Smooth muscle cell (in vitro differentiated cells): ENCODE results near the gene AMOTL2. TPM values are rescaled to one million over a fixed set of nuclear protein-coding genes. Genes with fewer than 3 reads are reported as not detected.

Source experiments
- DNase-seq: peaks from one replicate; lab custom pipeline; 2025; ENCODE audit not compliant: unreplicated experiment; lab: John Stamatoyannopoulos, UW
- H2AFZ ChIP-seq: fragments of 200-600 bp; sonication (generic); 2 replicates; pipeline ENCODE4 v1.6.0; 2016; ENCODE audit warnings: antibody characterized with exemption, low read depth, mild to moderate bottlenecking
- H3F3A ChIP-seq: fragments of 200-600 bp; sonication (generic); 2 replicates; pipeline ENCODE4 v1.6.0; 2017; ENCODE audit warnings: antibody characterized with exemption, low read depth
- H3K27ac ChIP-seq: fragments of 200-600 bp; sonication (generic); 2 replicates; pipeline ENCODE4 v1.5.1; 2016; ENCODE audit warnings: low read depth, mild to moderate bottlenecking
- H3K27me3 ChIP-seq: fragments of 200-600 bp; sonication (generic); 2 replicates; pipeline ENCODE4 v1.6.1; 2016; ENCODE audit warnings: low read depth, mild to moderate bottlenecking
- H3K36me3 ChIP-seq: fragments of 200-600 bp; sonication (generic); 2 replicates; pipeline ENCODE4 v1.5.1; 2016; ENCODE audit warnings: low read depth
- H3K4me1 ChIP-seq: fragments of 200-600 bp; sonication (generic); 2 replicates; pipeline ENCODE4 v1.5.1; 2016; ENCODE audit warnings: low read depth
- H3K4me2 ChIP-seq: fragments of 200-600 bp; sonication (generic); 2 replicates; pipeline ENCODE4 v1.6.0; 2016; ENCODE audit warnings: mild to moderate bottlenecking
- H3K4me3 ChIP-seq: fragments of 200-600 bp; sonication (generic); 2 replicates; pipeline ENCODE4 v1.5.1; 2016; ENCODE audit warnings: mild to moderate bottlenecking
- H3K79me2 ChIP-seq: fragments of 200-600 bp; sonication (generic); 2 replicates; pipeline ENCODE4 v1.6.0; 2016; ENCODE audit warnings: low read depth, mild to moderate bottlenecking
- H3K9ac ChIP-seq: fragments of 200-600 bp; sonication (generic); 2 replicates; pipeline ENCODE4 v1.6.0; 2016; ENCODE audit warnings: low read depth
- H3K9me3 ChIP-seq: fragments of 200-600 bp; sonication (generic); replicated peaks from 2 replicates; pipeline ENCODE4 v1.5.1; 2016; ENCODE audit warnings: low read depth
- H4K20me1 ChIP-seq: fragments of 200-600 bp; sonication (generic); 2 replicates; pipeline ENCODE4 v1.6.0; 2016; ENCODE audit warnings: low read depth
- WGBS: methylation state at CpG from one replicate; pipeline ENCODE4 v1.1.7; 2016; ENCODE audit warnings: low lambda C conversion rate; 5-methylcytosine and 5-hydroxymethylcytosine counted together
- polyA plus RNA-seq: library from polyadenylated mRNA; unstranded; fragments of >200 nt; fragmentation: Nextera tagmentation; extraction: Ambion mirVana; gene quantifications from 2 replicates; pipeline ENCODE4 v1.2.1, GENCODE V29; 2016
- total RNA-seq: library from RNA; depleted of rRNA; stranded (reverse); fragments of >200 nt; gene quantifications from 2 replicates; pipeline ENCODE4 v1.2.3, GENCODE V29; 2014
- TF ChIP-seq, protein P1 (sequence below): fragments of 200-600 bp; sonication (generic); IDR thresholded peaks from 2 replicates; pipeline ENCODE4 v1.5.1; 2017; ENCODE audit warnings: borderline replicate concordance, mild to moderate bottlenecking, antibody characterized with exemption; ENCODE audit not compliant: insufficient read depth, poor library complexity, severe bottlenecking

Gene AMOTL2
- total and polyA plus RNA-seq, 2 experiments from 2014 or later = 109 to 114 TPM

DNA sequence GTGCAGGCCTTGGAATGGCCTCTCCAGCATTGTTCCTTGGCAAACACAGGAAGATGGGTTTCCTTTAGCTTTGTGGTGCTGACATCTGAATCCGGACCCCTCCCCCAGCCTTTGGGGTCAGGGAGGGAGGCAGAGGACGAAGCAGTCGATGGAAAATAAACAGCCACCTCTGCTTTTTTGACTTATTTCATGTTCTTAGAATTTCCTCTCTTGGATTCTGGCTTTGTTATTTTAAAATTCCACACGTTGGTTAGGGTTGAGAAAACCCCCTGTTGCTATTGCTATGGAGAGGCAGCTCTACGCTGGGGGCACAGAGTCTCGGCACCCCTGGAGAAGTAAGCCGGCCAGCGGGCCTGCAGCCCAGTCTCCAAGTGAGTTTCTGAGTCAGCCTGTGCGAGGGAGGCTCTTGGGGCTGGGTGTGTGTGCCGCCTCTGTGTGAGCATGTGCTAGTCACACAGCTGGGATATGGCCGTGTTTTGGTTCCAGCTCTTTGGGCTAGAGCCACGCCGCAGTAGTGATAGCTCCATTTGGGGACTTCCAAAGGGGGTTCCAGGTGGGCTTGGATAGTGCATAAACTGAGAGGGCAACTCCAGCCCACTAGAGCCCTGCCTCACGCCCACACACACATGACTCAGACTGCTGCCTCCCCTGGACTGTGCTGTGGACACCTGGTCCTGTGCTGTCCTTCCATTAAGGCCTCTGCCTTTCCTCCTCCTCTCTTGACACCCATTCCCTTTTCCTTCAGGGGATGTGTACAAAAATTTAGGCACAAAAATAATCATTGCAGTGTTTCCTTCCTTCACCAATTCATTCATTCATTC is 58.8 kb downstream of the AMOTL2 start:
- H3K79me2 ChIP-seq = no peaks in the 10 kb centered on the region
- no peaks in the 10 kb centered on the region for H4K20me1 ChIP-seq
- peaks cover 35% of the 10 kb centered on the region for H3F3A ChIP-seq
- DNase-seq = no peak
- H3K27ac ChIP-seq = peak overlapping the region; percentile 53
- H2AFZ ChIP-seq = no peak overlapping the region
- 31% methylated on average over 14 of the region's 14 CpGs for WGBS
- no peaks in the 10 kb centered on the region for H3K27me3 ChIP-seq
- H3K9me3 ChIP-seq = no peaks in the 10 kb centered on the region
- no peak overlapping the region for H3K4me3 ChIP-seq
- no peaks in the 10 kb centered on the region for H3K36me3 ChIP-seq
- H3K9ac ChIP-seq = no peak overlapping the region
- TF ChIP-seq, protein P1, sequence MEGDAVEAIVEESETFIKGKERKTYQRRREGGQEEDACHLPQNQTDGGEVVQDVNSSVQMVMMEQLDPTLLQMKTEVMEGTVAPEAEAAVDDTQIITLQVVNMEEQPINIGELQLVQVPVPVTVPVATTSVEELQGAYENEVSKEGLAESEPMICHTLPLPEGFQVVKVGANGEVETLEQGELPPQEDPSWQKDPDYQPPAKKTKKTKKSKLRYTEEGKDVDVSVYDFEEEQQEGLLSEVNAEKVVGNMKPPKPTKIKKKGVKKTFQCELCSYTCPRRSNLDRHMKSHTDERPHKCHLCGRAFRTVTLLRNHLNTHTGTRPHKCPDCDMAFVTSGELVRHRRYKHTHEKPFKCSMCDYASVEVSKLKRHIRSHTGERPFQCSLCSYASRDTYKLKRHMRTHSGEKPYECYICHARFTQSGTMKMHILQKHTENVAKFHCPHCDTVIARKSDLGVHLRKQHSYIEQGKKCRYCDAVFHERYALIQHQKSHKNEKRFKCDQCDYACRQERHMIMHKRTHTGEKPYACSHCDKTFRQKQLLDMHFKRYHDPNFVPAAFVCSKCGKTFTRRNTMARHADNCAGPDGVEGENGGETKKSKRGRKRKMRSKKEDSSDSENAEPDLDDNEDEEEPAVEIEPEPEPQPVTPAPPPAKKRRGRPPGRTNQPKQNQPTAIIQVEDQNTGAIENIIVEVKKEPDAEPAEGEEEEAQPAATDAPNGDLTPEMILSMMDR = no peak
- H3K4me2 ChIP-seq = peak overlapping the region; percentile 31
- H3K4me1 ChIP-seq = peaks cover 21% of the 10 kb centered on the region

DNA sequence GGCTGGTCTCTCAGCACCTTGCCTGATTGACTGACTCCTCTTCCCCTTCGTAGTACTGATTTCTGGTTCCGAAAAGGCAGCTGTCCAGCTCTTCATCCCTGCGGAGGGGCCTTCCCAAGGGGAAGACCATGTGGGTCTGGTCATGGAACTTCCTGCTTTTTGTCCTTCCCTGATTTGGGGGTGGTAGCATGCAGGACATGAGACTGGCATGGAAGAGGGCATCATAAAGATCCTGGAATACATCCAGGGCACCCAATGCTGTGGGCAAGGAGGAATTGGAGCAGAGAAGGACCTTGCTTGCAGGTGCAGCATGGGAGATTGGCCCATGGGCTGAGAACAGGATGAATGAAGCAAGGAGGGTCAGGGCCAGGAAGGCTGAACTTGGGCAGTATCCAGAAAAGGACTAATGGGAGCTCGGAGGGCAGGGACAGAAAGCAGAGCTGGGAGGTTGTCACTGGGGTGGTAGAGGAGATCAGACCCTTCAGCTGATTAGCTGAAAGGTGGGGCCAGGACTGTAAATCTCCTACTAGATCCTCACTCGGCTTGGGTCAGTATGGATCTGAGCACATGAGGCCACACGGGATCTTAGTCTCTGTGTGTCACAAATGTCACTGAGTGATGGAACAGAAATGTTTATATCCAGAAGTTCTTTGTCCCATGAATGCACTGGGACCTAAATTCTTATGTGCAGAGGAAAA is 59.5 kb downstream of the AMOTL2 start:
- no peaks in the 10 kb centered on the region for H3K36me3 ChIP-seq
- TF ChIP-seq, protein P1 = no peak
- H2AFZ ChIP-seq = no peak overlapping the region
- H3K27me3 ChIP-seq = no peaks in the 10 kb centered on the region
- H4K20me1 ChIP-seq = no peaks in the 10 kb centered on the region
- peaks cover 38% of the 10 kb centered on the region for H3F3A ChIP-seq
- WGBS = 81% methylated on average over 6 of the region's 6 CpGs
- peak overlapping the region; percentile 98 for H3K4me2 ChIP-seq
- no peaks in the 10 kb centered on the region for H3K9me3 ChIP-seq
- peaks cover 21% of the 10 kb centered on the region for H3K4me1 ChIP-seq
- no peak for DNase-seq
- peak overlapping the region; percentile 53 for H3K27ac ChIP-seq
- H3K79me2 ChIP-seq = no peaks in the 10 kb centered on the region
- no peak overlapping the region for H3K9ac ChIP-seq
- H3K4me3 ChIP-seq = no peak overlapping the region

DNA sequence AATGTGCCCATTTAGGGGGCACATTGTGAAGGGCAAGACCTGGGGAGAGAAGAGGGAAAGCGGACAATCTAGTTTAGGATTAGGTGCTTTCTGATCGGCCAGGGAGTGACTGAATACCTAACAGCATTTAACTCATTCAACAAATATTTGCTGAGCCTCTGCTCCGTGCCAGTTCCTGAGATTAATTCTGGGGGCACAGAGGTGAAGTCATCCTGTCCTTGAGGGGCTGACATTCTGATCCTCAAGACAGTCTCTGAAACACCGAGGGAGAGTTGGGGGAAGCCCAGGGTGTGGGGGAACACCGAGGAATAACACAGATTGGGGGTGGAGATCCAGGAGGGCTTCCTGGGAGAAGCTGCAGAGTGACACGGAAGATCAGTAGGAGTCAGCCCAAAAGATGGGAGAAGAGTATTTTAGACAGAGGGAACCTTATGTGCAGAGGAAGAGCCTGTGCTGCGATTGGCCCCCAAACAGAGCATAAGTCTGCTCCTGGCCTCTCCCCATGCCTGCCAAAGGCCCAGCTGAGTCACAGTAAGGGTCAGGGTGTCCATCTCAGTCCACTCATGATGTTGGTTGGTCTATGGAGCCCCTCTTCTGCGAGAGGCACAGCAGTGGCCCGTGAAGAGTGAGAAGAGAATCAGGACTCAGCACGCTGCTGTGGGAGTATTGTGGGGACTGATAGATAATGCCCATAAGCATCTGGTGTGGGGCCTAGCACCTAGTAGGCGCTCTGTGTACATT is 60.2 kb downstream of the AMOTL2 start:
- Histone ChIP-seq H3K4me2 (peak overlapping the region; percentile 98), H3K9ac (peak overlapping the region; percentile 79), H3K4me1 (peaks cover 21% of the 10 kb centered on the region), H4K20me1 (no peaks in the 10 kb centered on the region), H3K4me3 (peak overlapping the region; percentile 56), H3F3A (peaks cover 38% of the 10 kb centered on the region), H3K36me3 (no peaks in the 10 kb centered on the region), H3K9me3 (no peaks in the 10 kb centered on the region), H3K79me2 (no peaks in the 10 kb centered on the region), H3K27ac (peak overlapping the region; percentile 59), H2AFZ (peak overlapping the region; percentile 91), H3K27me3 (no peaks in the 10 kb centered on the region)
- TF ChIP-seq, protein P1 = no peak
- DNase-seq = no peak
- 71% methylated on average over 11 of the region's 11 CpGs for WGBS
